AG09309 (cell line): ENCODE results near the gene ZNF618.

Experiments
- DNase-seq: peaks from one replicate; pipeline ENCODE4 v3.0.0-alpha.2; 2010; ENCODE audit warnings: low read depth
- H3K4me3 ChIP-seq: 2 replicates; pipeline ENCODE4 v1.5.1; 2011; ENCODE audit warnings: mild to moderate bottlenecking, low read depth, low read length, moderate library complexity; ENCODE audit not compliant: control insufficient read depth
- TF ChIP-seq, protein P1 (sequence below): IDR thresholded peaks from 2 replicates; pipeline ENCODE4 v1.5.1; 2011; ENCODE audit warnings: mild to moderate bottlenecking, low read depth, low read length, inconsistent platforms; ENCODE audit not compliant: insufficient read depth, control insufficient read depth; ENCODE audit errors: missing control alignments

ZNF618 gene

DNA sequence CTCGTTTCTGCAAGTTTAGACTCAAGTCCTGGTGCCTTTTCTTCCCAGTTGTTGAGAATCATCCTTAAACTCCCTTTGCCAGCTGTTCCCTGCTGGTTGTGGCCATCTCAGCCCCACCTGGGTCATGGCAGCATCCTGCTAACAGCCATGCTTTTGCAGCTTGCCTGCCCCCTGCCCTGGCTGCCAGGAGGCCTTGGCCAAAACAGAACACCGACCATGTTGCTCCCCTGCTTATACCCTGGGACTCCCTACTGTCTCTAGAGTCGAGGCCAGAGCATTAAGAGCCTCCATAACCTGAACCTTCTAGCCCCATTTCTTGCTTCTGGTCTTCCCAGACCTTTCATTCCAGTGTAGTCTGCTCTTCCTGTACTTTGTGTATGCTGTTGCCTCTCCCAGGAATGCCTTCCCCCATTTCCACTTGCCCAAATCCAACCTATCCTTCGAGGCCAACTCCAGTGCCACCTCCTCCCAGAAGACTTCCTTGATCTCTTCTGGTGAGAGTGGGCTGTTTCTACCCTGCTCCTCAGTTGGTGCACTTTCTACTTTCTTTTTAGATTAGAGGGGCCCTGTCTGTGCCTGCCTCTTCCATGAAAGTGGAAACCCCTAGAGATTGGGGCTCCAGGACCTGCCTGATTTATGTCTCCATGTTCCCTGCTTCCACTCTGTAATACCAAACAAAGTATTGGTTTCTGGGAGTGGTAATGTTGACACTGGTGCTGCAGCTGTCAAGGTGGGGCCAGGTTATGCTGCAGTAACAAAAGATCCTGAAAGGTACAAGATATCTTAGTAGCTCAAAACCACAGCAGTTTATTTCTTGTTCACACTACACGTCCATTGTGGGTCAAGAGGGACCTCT lies 113.8 kb downstream of the ZNF618 start:
- no peak for DNase-seq
- no peak overlapping the region for H3K4me3 ChIP-seq
- TF ChIP-seq, protein P1, sequence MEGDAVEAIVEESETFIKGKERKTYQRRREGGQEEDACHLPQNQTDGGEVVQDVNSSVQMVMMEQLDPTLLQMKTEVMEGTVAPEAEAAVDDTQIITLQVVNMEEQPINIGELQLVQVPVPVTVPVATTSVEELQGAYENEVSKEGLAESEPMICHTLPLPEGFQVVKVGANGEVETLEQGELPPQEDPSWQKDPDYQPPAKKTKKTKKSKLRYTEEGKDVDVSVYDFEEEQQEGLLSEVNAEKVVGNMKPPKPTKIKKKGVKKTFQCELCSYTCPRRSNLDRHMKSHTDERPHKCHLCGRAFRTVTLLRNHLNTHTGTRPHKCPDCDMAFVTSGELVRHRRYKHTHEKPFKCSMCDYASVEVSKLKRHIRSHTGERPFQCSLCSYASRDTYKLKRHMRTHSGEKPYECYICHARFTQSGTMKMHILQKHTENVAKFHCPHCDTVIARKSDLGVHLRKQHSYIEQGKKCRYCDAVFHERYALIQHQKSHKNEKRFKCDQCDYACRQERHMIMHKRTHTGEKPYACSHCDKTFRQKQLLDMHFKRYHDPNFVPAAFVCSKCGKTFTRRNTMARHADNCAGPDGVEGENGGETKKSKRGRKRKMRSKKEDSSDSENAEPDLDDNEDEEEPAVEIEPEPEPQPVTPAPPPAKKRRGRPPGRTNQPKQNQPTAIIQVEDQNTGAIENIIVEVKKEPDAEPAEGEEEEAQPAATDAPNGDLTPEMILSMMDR = no peak

GRCh38 chr9:113990570-113990907 lies 114.4 kb downstream of the ZNF618 start:
- H3K4me3 ChIP-seq = no peak overlapping the region
- DNase-seq = no peak
- TF ChIP-seq, protein P1 = no peak

DNA sequence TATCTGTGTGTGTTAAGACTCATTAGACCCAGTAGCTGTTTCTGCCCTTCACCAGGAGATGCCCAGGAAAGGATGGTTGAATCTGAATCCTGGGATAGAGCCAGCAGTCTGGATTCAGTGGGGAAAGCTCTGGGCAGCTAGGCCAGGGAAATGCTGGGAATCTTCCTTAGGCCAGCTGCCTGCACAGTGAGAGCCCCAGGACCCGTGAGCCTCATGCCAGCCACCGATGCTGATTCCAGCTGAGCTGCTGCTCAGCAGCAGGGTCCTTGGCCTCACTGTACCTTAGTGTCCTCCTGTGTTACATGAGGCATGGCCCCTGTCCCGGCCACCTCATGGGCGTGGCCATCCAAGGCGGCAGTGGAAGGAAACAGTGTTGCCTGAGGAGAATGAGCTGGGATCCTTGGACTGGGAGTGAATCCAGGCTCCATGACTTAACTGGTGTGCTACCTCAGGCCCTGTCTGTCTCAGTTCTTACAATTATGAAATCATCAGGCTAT lies 114.9 kb downstream of the ZNF618 start:
- TF ChIP-seq, protein P1 = no peak
- no peak overlapping the region for H3K4me3 ChIP-seq
- no peak for DNase-seq

DNA sequence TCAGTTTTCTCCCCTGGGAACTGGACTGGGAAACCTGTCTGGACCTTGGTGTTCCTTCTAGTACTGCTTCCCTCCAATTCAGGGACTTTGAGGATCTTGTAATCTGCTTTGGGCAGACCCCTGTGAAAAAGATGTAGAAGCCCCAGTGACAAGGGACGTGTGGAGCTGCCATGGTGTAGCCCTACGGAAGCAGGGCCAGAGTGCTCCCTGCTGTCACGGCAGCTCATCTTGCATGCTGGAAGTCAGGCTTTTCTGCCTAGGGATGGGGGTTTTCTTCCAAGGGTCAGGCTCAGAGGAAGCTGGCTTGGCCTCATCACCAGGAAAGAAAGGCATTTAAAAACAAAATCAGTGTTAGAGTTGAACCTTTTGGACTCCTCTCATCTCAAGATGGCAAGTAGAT lies 115.6 kb downstream of the ZNF618 start:
- TF ChIP-seq, protein P1 = no peak
- no peak overlapping the region for H3K4me3 ChIP-seq
- DNase-seq = no peak

DNA sequence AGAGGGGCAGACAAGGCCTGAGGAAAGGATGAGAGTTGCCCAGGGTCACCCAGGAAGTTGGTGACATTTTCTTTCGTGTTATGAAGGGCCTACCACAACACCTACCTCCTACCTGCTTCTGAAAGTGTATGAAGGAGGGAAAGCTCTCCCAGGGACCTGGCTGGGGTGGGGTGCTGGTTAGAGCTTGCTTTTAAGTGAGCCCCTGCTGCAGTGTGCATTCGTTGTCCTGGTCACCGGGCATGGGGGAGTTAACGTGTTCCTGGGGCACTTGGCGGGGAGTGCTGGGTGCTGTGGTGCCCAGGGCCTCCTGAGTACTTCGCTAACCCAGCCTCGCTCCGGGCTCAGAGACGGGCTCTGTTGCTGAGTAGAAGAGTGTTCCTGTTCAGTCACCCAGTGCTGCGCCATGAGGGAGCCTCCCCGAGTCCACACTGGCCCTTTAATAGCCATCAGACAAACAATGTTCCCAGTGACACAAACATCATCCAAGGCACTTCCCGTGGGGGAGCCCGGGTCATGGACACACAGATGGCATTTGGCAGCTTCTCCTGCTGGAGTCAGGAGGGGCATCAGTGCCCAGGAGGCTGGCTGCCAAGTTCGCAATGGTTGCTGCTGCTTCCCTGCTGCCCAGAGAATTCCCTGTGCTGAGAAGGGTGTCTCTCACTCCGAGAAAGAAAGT lies 116.3 kb downstream of the ZNF618 start:
- TF ChIP-seq, protein P1 = no peak
- DNase-seq = no peak
- no peak overlapping the region for H3K4me3 ChIP-seq

DNA sequence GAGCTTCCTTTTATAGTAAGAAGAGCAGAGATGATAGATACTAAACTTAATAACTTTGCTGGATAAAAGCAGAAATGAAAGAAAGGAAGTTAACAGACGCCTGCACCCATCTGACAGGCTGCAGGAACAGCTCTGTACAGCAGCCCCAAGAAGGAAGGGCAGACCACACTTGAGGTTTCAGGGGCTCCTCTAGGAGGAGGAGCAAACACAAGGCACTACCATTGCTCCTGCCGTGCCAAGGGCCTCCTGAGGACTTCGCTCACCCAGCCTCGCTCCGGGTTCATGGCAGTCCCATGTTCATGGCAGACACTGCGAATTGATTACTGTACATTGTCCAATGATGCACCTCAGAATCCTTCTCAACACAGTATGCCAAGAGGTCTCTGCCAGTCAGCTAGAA lies 116.9 kb downstream of the ZNF618 start:
- DNase-seq = no peak
- TF ChIP-seq, protein P1 = no peak
- no peak overlapping the region for H3K4me3 ChIP-seq
